ENCODE results near the gene ZNF212. TPM values are rescaled to one million over a fixed set of nuclear protein-coding genes. Genes with fewer than 3 reads are reported as not detected.

ZNF212 gene
- total and polyA plus RNA-seq, 2 donors (not counting 3 experiments of a cell fraction or from before 2014, with no cell fraction given), result 3.6 to 9.0 TPM

DNA sequence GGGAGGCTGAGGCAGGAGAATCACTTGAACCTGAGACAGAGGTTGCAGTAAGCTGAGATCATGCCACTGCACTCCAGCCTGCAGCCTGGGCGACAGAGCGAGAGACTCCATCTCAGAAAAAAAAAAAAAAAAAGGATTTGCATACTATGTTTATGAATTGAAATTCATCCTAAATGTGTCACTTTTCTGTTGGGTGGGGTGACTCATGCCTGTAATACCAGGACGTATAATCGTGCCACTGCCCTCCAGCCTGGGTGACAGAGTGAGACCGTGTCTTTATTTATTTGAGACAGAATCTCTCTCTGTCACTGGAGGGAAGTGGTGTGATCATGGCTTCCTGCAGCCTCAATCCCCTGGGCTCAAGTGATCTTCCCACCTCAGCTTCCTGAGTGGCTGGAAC lies 5.8 kb downstream of the ZNF212 start:
- Histone ChIP-seq H3K27ac (ENCODE audit: insufficient read depth, low read depth, low read length) (no peak overlapping the region), H3K9me1 (replicated peaks; ENCODE audit: control insufficient read depth, extremely low read depth, insufficient read depth, low read length) (peaks cover 3% of the 10 kb centered on the region), H3K27me3 (ENCODE audit: control insufficient read depth in 2 of 2, insufficient read depth in 2 of 2, low read length in 2 of 2) (no peaks in the 10 kb centered on the region), H4K20me1 (replicated peaks; ENCODE audit: control insufficient read depth, extremely low read depth, insufficient read depth, low read length) (peaks cover 5% of the 10 kb centered on the region), H3K36me3 (ENCODE audit: control insufficient read depth in 2 of 2, extremely low read depth in 1 of 2, insufficient read depth in 2 of 2, low read length in 2 of 2) (peaks cover 0 to 2% of the 10 kb centered on the region in 2 experiments), H3K4me1 (ENCODE audit: control insufficient read depth, extremely low read depth, insufficient read depth, low read length) (peaks cover 6% of the 10 kb centered on the region), H3K9ac (replicated peaks; ENCODE audit: extremely low read depth, insufficient read depth, low read length) (no peak overlapping the region), H3K79me2 (ENCODE audit: control insufficient read depth, insufficient read depth, low read length) (peaks cover 33% of the 10 kb centered on the region), H3K9me3 (replicated peaks; ENCODE audit: control insufficient read depth, insufficient read depth, low read length) (no peaks in the 10 kb centered on the region), H2AFZ (ENCODE audit: low read depth, low read length) (no peak overlapping the region), H3K4me3 (replicated peaks in 1 of 3; ENCODE audit: insufficient read depth in 1 of 3, low read depth in 1 of 3, low read length in 3 of 3) (no peak overlapping the region), H3K4me2 (ENCODE audit: insufficient read depth, low read length) (no peak overlapping the region)
- intact Hi-C loops (cut with micrococcal nuclease) (no loop called here), dilution Hi-C loops (cut with MboI; ENCODE audit: extremely low pct_ligation_motif_present, low sequenced_read_pairs) (no loop called here)
- no peak for FAIRE-seq
- BruUV-seq (replicated peaks), result no TSS peak
- no peak for TF ChIP-seq POLR2AphosphoS5 (IDR thresholded peaks at IDR 0.05; ENCODE audit: insufficient read depth, low read depth, low read length)
- TF ChIP-seq FOS (IDR thresholded peaks at IDR 0.05; ENCODE audit: borderline replicate concordance, insufficient read depth, low read length), result no peak
- no peak for TF ChIP-seq GATA2 (IDR thresholded peaks at IDR 0.05; ENCODE audit: insufficient read depth, insufficient read length, low read depth, low read length)
- POLR2A ChIA-PET, result no interaction called here
- DNase-seq (ENCODE audit: low read depth, low spot score), result no peak
- CTCF ChIA-PET, result no interaction called here

DNA sequence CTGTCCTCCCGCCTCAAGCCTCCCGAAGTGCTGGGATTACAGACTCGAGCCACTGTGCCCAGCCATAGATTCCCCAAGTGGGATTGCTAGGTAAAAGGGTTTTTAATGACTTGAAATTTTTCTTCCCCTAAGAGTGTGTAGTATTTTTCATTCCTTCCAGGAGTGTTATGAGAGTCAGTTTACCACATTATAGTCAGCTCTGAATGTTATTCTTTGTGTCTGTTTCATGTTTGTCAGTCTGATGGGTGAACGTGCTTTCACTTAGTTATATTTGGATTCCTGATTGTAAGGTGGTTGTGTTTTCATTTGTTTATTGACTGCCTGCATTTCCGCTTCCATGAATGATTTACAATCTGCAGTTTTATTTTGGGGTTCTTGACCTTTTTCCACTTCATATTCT lies 6.3 kb downstream of the ZNF212 start:
- no peak for DNase-seq (ENCODE audit: low read depth, low spot score)
- no peak overlapping the region for H3K4me3 ChIP-seq (replicated peaks in 1 of 3; ENCODE audit: insufficient read depth in 1 of 3, low read depth in 1 of 3, low read length in 3 of 3)
- H2AFZ ChIP-seq (ENCODE audit: low read depth, low read length), result no peak overlapping the region
- peaks cover 2 to 6% of the 10 kb centered on the region in 2 experiments for H3K36me3 ChIP-seq (ENCODE audit: control insufficient read depth in 2 of 2, extremely low read depth in 1 of 2, insufficient read depth in 2 of 2, low read length in 2 of 2)
- H3K79me2 ChIP-seq (ENCODE audit: control insufficient read depth, insufficient read depth, low read length), result peaks cover 28% of the 10 kb centered on the region
- dilution Hi-C loops (cut with MboI; ENCODE audit: extremely low pct_ligation_motif_present, low sequenced_read_pairs) (no loop called here), intact Hi-C loops (cut with micrococcal nuclease) (no loop called here)
- H3K27ac ChIP-seq (ENCODE audit: insufficient read depth, low read depth, low read length), result no peak overlapping the region
- ChIA-PET POLR2A (no interaction called here), CTCF (no interaction called here)
- TF ChIP-seq POLR2AphosphoS5 (IDR thresholded peaks at IDR 0.05; ENCODE audit: insufficient read depth, low read depth, low read length), result no peak
- no peak for TF ChIP-seq FOS (IDR thresholded peaks at IDR 0.05; ENCODE audit: borderline replicate concordance, insufficient read depth, low read length)
- no peak for TF ChIP-seq JUN (IDR thresholded peaks at IDR 0.05; ENCODE audit: borderline replicate concordance, insufficient read depth, insufficient read length, low read depth)
- no peak for TF ChIP-seq POLR2A (IDR thresholded peaks at IDR 0.05; ENCODE audit: low read depth, low read length)
- TF ChIP-seq GATA2 (IDR thresholded peaks at IDR 0.05; ENCODE audit: insufficient read depth, insufficient read length, low read depth, low read length), result no peak
- TF ChIP-seq, protein P1, sequence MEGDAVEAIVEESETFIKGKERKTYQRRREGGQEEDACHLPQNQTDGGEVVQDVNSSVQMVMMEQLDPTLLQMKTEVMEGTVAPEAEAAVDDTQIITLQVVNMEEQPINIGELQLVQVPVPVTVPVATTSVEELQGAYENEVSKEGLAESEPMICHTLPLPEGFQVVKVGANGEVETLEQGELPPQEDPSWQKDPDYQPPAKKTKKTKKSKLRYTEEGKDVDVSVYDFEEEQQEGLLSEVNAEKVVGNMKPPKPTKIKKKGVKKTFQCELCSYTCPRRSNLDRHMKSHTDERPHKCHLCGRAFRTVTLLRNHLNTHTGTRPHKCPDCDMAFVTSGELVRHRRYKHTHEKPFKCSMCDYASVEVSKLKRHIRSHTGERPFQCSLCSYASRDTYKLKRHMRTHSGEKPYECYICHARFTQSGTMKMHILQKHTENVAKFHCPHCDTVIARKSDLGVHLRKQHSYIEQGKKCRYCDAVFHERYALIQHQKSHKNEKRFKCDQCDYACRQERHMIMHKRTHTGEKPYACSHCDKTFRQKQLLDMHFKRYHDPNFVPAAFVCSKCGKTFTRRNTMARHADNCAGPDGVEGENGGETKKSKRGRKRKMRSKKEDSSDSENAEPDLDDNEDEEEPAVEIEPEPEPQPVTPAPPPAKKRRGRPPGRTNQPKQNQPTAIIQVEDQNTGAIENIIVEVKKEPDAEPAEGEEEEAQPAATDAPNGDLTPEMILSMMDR (IDR thresholded peaks at IDR 0.05; ENCODE audit: extremely low read depth in 1 of 2, insufficient read depth in 1 of 2, low read depth in 1 of 2, low read length in 2 of 2), result no peak
- TF ChIP-seq, protein P2, sequence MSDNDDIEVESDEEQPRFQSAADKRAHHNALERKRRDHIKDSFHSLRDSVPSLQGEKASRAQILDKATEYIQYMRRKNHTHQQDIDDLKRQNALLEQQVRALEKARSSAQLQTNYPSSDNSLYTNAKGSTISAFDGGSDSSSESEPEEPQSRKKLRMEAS (IDR thresholded peaks at IDR 0.05; ENCODE audit: insufficient read depth, insufficient read length), result no peak
- H4K20me1 ChIP-seq (replicated peaks; ENCODE audit: control insufficient read depth, extremely low read depth, insufficient read depth, low read length), result peaks cover 5% of the 10 kb centered on the region
- no peak overlapping the region for H3K4me2 ChIP-seq (ENCODE audit: insufficient read depth, low read length)
- no peaks in the 10 kb centered on the region for H3K27me3 ChIP-seq (ENCODE audit: control insufficient read depth in 2 of 2, insufficient read depth in 2 of 2, low read length in 2 of 2)
- BruUV-seq (replicated peaks), result no TSS peak
- FAIRE-seq, result no peak
- H3K9me1 ChIP-seq (replicated peaks; ENCODE audit: control insufficient read depth, extremely low read depth, insufficient read depth, low read length), result no peaks in the 10 kb centered on the region
- peaks cover under 1% of the 10 kb centered on the region for H3K4me1 ChIP-seq (ENCODE audit: control insufficient read depth, extremely low read depth, insufficient read depth, low read length)
- no peak overlapping the region for H3K9ac ChIP-seq (replicated peaks; ENCODE audit: extremely low read depth, insufficient read depth, low read length)
- H3K9me3 ChIP-seq (replicated peaks; ENCODE audit: control insufficient read depth, insufficient read depth, low read length), result no peaks in the 10 kb centered on the region
